ENCODE results near the gene HS3ST1.

DNA sequence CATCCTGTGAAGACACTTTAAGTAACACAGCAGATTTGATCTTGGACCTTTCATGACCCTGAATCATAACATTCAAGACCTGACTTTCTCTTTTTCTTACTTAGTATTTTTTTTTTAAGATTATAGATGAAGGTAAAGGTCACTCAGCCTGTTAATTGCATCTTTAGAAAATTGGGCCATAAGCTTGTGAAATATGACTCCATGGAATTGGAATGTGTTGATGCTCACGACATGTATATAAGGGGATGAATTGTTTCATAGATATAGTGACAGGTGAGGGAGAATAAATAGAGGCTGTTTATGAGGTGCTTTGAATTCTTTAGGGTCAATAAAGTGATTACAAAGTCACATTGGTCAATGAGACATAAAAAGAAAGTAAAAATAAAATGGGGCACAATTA, 27.7 kb upstream of the HS3ST1 start:
- TF ChIP-seq, protein P1, sequence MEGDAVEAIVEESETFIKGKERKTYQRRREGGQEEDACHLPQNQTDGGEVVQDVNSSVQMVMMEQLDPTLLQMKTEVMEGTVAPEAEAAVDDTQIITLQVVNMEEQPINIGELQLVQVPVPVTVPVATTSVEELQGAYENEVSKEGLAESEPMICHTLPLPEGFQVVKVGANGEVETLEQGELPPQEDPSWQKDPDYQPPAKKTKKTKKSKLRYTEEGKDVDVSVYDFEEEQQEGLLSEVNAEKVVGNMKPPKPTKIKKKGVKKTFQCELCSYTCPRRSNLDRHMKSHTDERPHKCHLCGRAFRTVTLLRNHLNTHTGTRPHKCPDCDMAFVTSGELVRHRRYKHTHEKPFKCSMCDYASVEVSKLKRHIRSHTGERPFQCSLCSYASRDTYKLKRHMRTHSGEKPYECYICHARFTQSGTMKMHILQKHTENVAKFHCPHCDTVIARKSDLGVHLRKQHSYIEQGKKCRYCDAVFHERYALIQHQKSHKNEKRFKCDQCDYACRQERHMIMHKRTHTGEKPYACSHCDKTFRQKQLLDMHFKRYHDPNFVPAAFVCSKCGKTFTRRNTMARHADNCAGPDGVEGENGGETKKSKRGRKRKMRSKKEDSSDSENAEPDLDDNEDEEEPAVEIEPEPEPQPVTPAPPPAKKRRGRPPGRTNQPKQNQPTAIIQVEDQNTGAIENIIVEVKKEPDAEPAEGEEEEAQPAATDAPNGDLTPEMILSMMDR (IDR thresholded peaks at IDR 0.05) = no peak
- TF ChIP-seq POLR2A (IDR thresholded peaks at IDR 0.05) = no peak
